ENCODE results near the gene BLTP2. TPM values are rescaled to one million over a fixed set of nuclear protein-coding genes. Genes with fewer than 3 reads are reported as not detected.

The BLTP2 gene
- total RNA-seq, 1 experiment from 2014 or later, result 161 TPM

- BruUV-seq (replicated peaks), result no TSS peak
- Histone ChIP-seq H3K4me1 (replicated peaks; ENCODE audit: insufficient read depth) (no peaks in the 10 kb centered on the region), H3K4me2 (no peak overlapping the region), H2AFZ (no peak overlapping the region), H3F3A (ENCODE audit: insufficient read depth, low read depth) (no peaks in the 10 kb centered on the region), H3K9me2 (ENCODE audit: insufficient read depth) (no peaks in the 10 kb centered on the region), H3K9me3 (ENCODE audit: insufficient read depth, low read depth) (no peaks in the 10 kb centered on the region), H3K4me3 (no peak overlapping the region), H4K20me1 (ENCODE audit: insufficient read depth) (peaks cover 4% of the 10 kb centered on the region; the same call in 1 of the 2 replicates), H3K36me3 (ENCODE audit: low read depth) (peaks cover 57% of the 10 kb centered on the region), H3K27me3 (ENCODE audit: insufficient read depth, low read depth) (no peaks in the 10 kb centered on the region), H3K27ac (no peak overlapping the region), H3K79me2 (ENCODE audit: low read depth) (no peaks in the 10 kb centered on the region)
- ChIA-PET POLR2A (ENCODE audit: unreplicated experiment) (no interaction called here), CTCF (interaction anchor here (0.6 to 1.6 kb wide), 2 partner anchors 15 to 29 kb away, joined by 3 to 14 read pairs; partner anchors contain the start of gene BLTP2)
- no peak for DNase-seq
- intact Hi-C loops (cut with micrococcal nuclease; ENCODE audit: unreplicated experiment), result no loop called here
- TF ChIP-seq, protein P1, sequence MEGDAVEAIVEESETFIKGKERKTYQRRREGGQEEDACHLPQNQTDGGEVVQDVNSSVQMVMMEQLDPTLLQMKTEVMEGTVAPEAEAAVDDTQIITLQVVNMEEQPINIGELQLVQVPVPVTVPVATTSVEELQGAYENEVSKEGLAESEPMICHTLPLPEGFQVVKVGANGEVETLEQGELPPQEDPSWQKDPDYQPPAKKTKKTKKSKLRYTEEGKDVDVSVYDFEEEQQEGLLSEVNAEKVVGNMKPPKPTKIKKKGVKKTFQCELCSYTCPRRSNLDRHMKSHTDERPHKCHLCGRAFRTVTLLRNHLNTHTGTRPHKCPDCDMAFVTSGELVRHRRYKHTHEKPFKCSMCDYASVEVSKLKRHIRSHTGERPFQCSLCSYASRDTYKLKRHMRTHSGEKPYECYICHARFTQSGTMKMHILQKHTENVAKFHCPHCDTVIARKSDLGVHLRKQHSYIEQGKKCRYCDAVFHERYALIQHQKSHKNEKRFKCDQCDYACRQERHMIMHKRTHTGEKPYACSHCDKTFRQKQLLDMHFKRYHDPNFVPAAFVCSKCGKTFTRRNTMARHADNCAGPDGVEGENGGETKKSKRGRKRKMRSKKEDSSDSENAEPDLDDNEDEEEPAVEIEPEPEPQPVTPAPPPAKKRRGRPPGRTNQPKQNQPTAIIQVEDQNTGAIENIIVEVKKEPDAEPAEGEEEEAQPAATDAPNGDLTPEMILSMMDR (conservative IDR thresholded peaks at IDR 0.05), result no peak
- TF ChIP-seq EZH2 (IDR thresholded peaks at IDR 0.05; ENCODE audit: low read depth), result no peak
These were observed 30.5 kb upstream of the BLTP2 start for GRCh38 chr17:28675490-28675889.

- no peak for TF ChIP-seq EZH2 (IDR thresholded peaks at IDR 0.05; ENCODE audit: low read depth)
- TF ChIP-seq, protein P1 (conservative IDR thresholded peaks at IDR 0.05), result no peak
- H3K27me3 ChIP-seq (ENCODE audit: insufficient read depth, low read depth), result no peaks in the 10 kb centered on the region
- no TSS peak for BruUV-seq (replicated peaks)
- H3F3A ChIP-seq (ENCODE audit: insufficient read depth, low read depth), result peaks cover 15% of the 10 kb centered on the region; the same call in 1 of the 2 replicates
- intact Hi-C loops (cut with micrococcal nuclease; ENCODE audit: unreplicated experiment), result no loop called here
- H3K27ac ChIP-seq, result no peak overlapping the region
- no peak for DNase-seq
- H3K9me3 ChIP-seq (ENCODE audit: insufficient read depth, low read depth), result no peaks in the 10 kb centered on the region
- no peak overlapping the region for H2AFZ ChIP-seq
- H3K4me2 ChIP-seq, result no peak overlapping the region
- H3K4me3 ChIP-seq, result no peak overlapping the region
- peaks cover 30% of the 10 kb centered on the region for H3K79me2 ChIP-seq (ENCODE audit: low read depth)
- ChIA-PET POLR2A (ENCODE audit: unreplicated experiment) (no interaction called here), CTCF (no interaction called here)
- H4K20me1 ChIP-seq (ENCODE audit: insufficient read depth), result peaks cover 38% of the 10 kb centered on the region
- H3K36me3 ChIP-seq (ENCODE audit: low read depth), result peaks cover 40% of the 10 kb centered on the region
- no peaks in the 10 kb centered on the region for H3K9me2 ChIP-seq (ENCODE audit: insufficient read depth)
- H3K4me1 ChIP-seq (replicated peaks; ENCODE audit: insufficient read depth), result no peaks in the 10 kb centered on the region
These were observed 25.0 kb upstream of the BLTP2 start for GRCh38 chr17:28669918-28670317.

GRCh38 chr17:28667870-28668269 lies 22.9 kb upstream of the BLTP2 start:
- DNase-seq, result no peak
- peaks cover 15% of the 10 kb centered on the region; the same call in 1 of the 2 replicates for H3F3A ChIP-seq (ENCODE audit: insufficient read depth, low read depth)
- no peaks in the 10 kb centered on the region for H3K27me3 ChIP-seq (ENCODE audit: insufficient read depth, low read depth)
- ChIA-PET CTCF (no interaction called here), POLR2A (ENCODE audit: unreplicated experiment) (interaction anchor here (0.6 to 0.7 kb wide), 2 partner anchors 23 to 32 kb away, joined by 4 to 12 read pairs; partner anchors contain the start of gene BLTP2)
- no peak overlapping the region for H3K4me2 ChIP-seq
- H3K9me3 ChIP-seq (ENCODE audit: insufficient read depth, low read depth), result no peaks in the 10 kb centered on the region
- H3K4me1 ChIP-seq (replicated peaks; ENCODE audit: insufficient read depth), result peaks cover 7% of the 10 kb centered on the region
- no peak for TF ChIP-seq EZH2 (IDR thresholded peaks at IDR 0.05; ENCODE audit: low read depth)
- TF ChIP-seq, protein P1 (conservative IDR thresholded peaks at IDR 0.05), result no peak
- no peak overlapping the region for H2AFZ ChIP-seq
- H4K20me1 ChIP-seq (ENCODE audit: insufficient read depth), result peaks cover 51% of the 10 kb centered on the region
- H3K4me3 ChIP-seq, result no peak overlapping the region
- BruUV-seq (replicated peaks), result no TSS peak
- no peak overlapping the region for H3K27ac ChIP-seq
- intact Hi-C loops (cut with micrococcal nuclease; ENCODE audit: unreplicated experiment), result no loop called here
- no peaks in the 10 kb centered on the region for H3K9me2 ChIP-seq (ENCODE audit: insufficient read depth)
- H3K36me3 ChIP-seq (ENCODE audit: low read depth), result peaks cover 30% of the 10 kb centered on the region
- peaks cover 51% of the 10 kb centered on the region for H3K79me2 ChIP-seq (ENCODE audit: low read depth)

Measured in PC-9 (cell line).